HG03196 (cell line): Measurements from ENCODE around the gene SMC1B.
"Not testable (repeated sequence)": the region's sequence is repeated elsewhere in the genome, so short reads cannot be mapped to it uniquely, and the experiment has no call there.

Source experiments
- ATAC-seq: cut with Tn5 transposase; IDR thresholded peaks from one replicate; pipeline ENCODE4 v1.9.1; 2021; ENCODE audit not compliant: unreplicated experiment

SMC1B gene

GRCh38 chr22:45352757-45353156 is 60.6 kb downstream of the SMC1B start:
- not testable (repeated sequence) for ATAC-seq

- no peak for ATAC-seq
These were observed 61.4 kb downstream of the SMC1B start for GRCh38 chr22:45351956-45352355.

GRCh38 chr22:45349916-45350315 is 63.5 kb downstream of the SMC1B start:
- ATAC-seq: no peak

- no peak for ATAC-seq
These were observed 69.1 kb downstream of the SMC1B start for GRCh38 chr22:45344334-45344733.

- no peak for ATAC-seq
These were observed 70.3 kb downstream of the SMC1B start for GRCh38 chr22:45343143-45343542.

GRCh38 chr22:45341498-45341897 is 71.9 kb downstream of the SMC1B start:
- no peak for ATAC-seq

GRCh38 chr22:45340323-45340722 is 73.1 kb downstream of the SMC1B start:
- no peak for ATAC-seq

GRCh38 chr22:45338795-45339194 is 74.6 kb downstream of the SMC1B start:
- no peak for ATAC-seq

GRCh38 chr22:45337536-45337935 is 75.9 kb downstream of the SMC1B start:
- ATAC-seq: no peak

- ATAC-seq: no peak
These were observed 76.4 kb downstream of the SMC1B start for GRCh38 chr22:45336971-45337431.

- ATAC-seq: no peak
These were observed 77.4 kb downstream of the SMC1B start for GRCh38 chr22:45335854-45336522.

- ATAC-seq: no peak
These were observed 78.2 kb downstream of the SMC1B start for GRCh38 chr22:45335021-45335818.

- ATAC-seq: no peak
These were observed 78.9 kb downstream of the SMC1B start for GRCh38 chr22:45334528-45334927.

- no peak for ATAC-seq
These were observed 79.3 kb downstream of the SMC1B start for GRCh38 chr22:45334068-45334467.

GRCh38 chr22:45332001-45332400 is 81.4 kb downstream of the SMC1B start:
- no peak for ATAC-seq

- ATAC-seq: no peak
These were observed 81.9 kb downstream of the SMC1B start for GRCh38 chr22:45331486-45331885.

GRCh38 chr22:45330548-45330947 is 82.9 kb downstream of the SMC1B start:
- no peak for ATAC-seq

GRCh38 chr22:45329530-45329936 is 83.9 kb downstream of the SMC1B start:
- no peak for ATAC-seq

- no peak for ATAC-seq
These were observed 84.4 kb downstream of the SMC1B start for GRCh38 chr22:45328822-45329529.

- not testable (repeated sequence) for ATAC-seq
These were observed 85.1 kb downstream of the SMC1B start for GRCh38 chr22:45328261-45328660.

GRCh38 chr22:45324311-45324711 is 89.1 kb downstream of the SMC1B start:
- ATAC-seq: no peak

GRCh38 chr22:45323695-45324094 is 89.7 kb downstream of the SMC1B start:
- no peak for ATAC-seq
